ENCODE data around the gene SIGLEC14. TPM values are rescaled to one million over a fixed set of nuclear protein-coding genes. Genes with fewer than 3 reads are reported as not detected.

SIGLEC14 gene
- total RNA-seq, 4 donors from 2014 or later: 2.2 to 6.0 TPM; not detected in 2

- Histone ChIP-seq H3K36me3 (no peaks in the 10 kb centered on the region), H3K27me3 (peaks cover 6% of the 10 kb centered on the region), H3K27ac (no peak overlapping the region), H3K4me3 (no peak overlapping the region), H3K9me3 (no peaks in the 10 kb centered on the region), H3K4me1 (no peaks in the 10 kb centered on the region)
- intact Hi-C loops (cut with DNase I; ENCODE audit: low total_unique reads): no loop called here
- in situ Hi-C loops (cut with MboI; ENCODE audit: low pct_ligation_motif_present in 1 of 4, low pct_unique_long_range_greater_than_20kb in 1 of 4, low sequenced_read_pairs in 3 of 4): no loop called here
- no peak for TF ChIP-seq POLR2A (IDR thresholded peaks at IDR 0.05)
- no peak for TF ChIP-seq CTCF (IDR thresholded peaks at IDR 0.05)
- no peak for TF ChIP-seq EP300 (IDR thresholded peaks at IDR 0.05; ENCODE audit: low read depth)
- TF ChIP-seq POLR2AphosphoS5 (IDR thresholded peaks at IDR 0.05): no peak
- DNase-seq: no peak
- WGBS, 2 donors (ENCODE audit: low coverage in 1 of 2): 64 to 84% methylated on average over 1 to 7 of the region's 7 CpGs
Observed at GRCh38 chr19:51615991-51616390, 30.6 kb downstream of the SIGLEC14 start.

GRCh38 chr19:51614789-51615188 lies 31.8 kb downstream of the SIGLEC14 start:
- Histone ChIP-seq H3K27me3 (peaks cover 6% of the 10 kb centered on the region), H3K4me1 (no peaks in the 10 kb centered on the region), H3K4me3 (no peak overlapping the region), H3K9me3 (no peaks in the 10 kb centered on the region), H3K27ac (no peak overlapping the region), H3K36me3 (no peaks in the 10 kb centered on the region)
- TF ChIP-seq POLR2AphosphoS5 (IDR thresholded peaks at IDR 0.05) (no peak), CTCF (IDR thresholded peaks at IDR 0.05) (no peak), EP300 (IDR thresholded peaks at IDR 0.05; ENCODE audit: low read depth) (no peak), POLR2A (IDR thresholded peaks at IDR 0.05) (no peak)
- DNase-seq: no peak
- in situ Hi-C loops (cut with MboI; ENCODE audit: low pct_ligation_motif_present in 1 of 4, low pct_unique_long_range_greater_than_20kb in 1 of 4, low sequenced_read_pairs in 3 of 4) (no loop called here), intact Hi-C loops (cut with DNase I; ENCODE audit: low total_unique reads) (no loop called here)
- WGBS, 2 donors (ENCODE audit: low coverage in 1 of 2): 61 to 80% methylated on average over 5 of the region's 5 CpGs

- DNase-seq: no peak
- in situ Hi-C loops (cut with MboI; ENCODE audit: low pct_ligation_motif_present in 1 of 4, low pct_unique_long_range_greater_than_20kb in 1 of 4, low sequenced_read_pairs in 3 of 4) (no loop called here), intact Hi-C loops (cut with DNase I; ENCODE audit: low total_unique reads) (no loop called here)
- H3K4me3 ChIP-seq: no peak overlapping the region
- H3K27ac ChIP-seq: no peak overlapping the region
- no peaks in the 10 kb centered on the region for H3K36me3 ChIP-seq
- no peak for TF ChIP-seq POLR2AphosphoS5 (IDR thresholded peaks at IDR 0.05)
- no peak for TF ChIP-seq CTCF (IDR thresholded peaks at IDR 0.05)
- no peak for TF ChIP-seq POLR2A (IDR thresholded peaks at IDR 0.05)
- no peak for TF ChIP-seq EP300 (IDR thresholded peaks at IDR 0.05; ENCODE audit: low read depth)
- H3K4me1 ChIP-seq: no peaks in the 10 kb centered on the region
- peaks cover 6% of the 10 kb centered on the region for H3K27me3 ChIP-seq
- WGBS, 2 donors (ENCODE audit: low coverage in 1 of 2): 62 to 92% methylated on average over 1 of the region's 1 CpG
- no peaks in the 10 kb centered on the region for H3K9me3 ChIP-seq
Observed at GRCh38 chr19:51610576-51610975, 36.0 kb downstream of the SIGLEC14 start.

GRCh38 chr19:51607920-51608562 lies 38.6 kb downstream of the SIGLEC14 start:
- Histone ChIP-seq H3K4me3 (no peak overlapping the region), H3K4me1 (no peaks in the 10 kb centered on the region), H3K36me3 (no peaks in the 10 kb centered on the region), H3K27me3 (no peaks in the 10 kb centered on the region), H3K27ac (no peak overlapping the region), H3K9me3 (no peaks in the 10 kb centered on the region)
- intact Hi-C loops (cut with DNase I; ENCODE audit: low total_unique reads): no loop called here
- WGBS, 2 donors (ENCODE audit: low coverage in 1 of 2): 33 to 73% methylated on average over 5 to 13 of the region's 13 CpGs
- peak; percentile 82 for DNase-seq
- in situ Hi-C loops (cut with MboI; ENCODE audit: low pct_ligation_motif_present in 1 of 4, low pct_unique_long_range_greater_than_20kb in 1 of 4, low sequenced_read_pairs in 3 of 4): no loop called here
- no peak for TF ChIP-seq EP300 (IDR thresholded peaks at IDR 0.05; ENCODE audit: low read depth)
- peak in 4 of 5 experiments; percentile 31 to 44 (median 34) for TF ChIP-seq CTCF (IDR thresholded peaks at IDR 0.05)
